ENCODE data around the gene RHEBL1.

GRCh38 chr12:49110464-49111155 is 40.8 kb upstream of the RHEBL1 start, which contains the start of gene LMBR1L:
- TF ChIP-seq ZNF558 (tag by site-specific recombination; IDR thresholded peaks at IDR 0.05) (no peak), ZNF175 (tag by site-specific recombination; IDR thresholded peaks at IDR 0.05) (no peak), CTCF (tag by site-specific recombination; IDR thresholded peaks at IDR 0.05) (peak; percentile 65; the same call in 1 of the 2 replicates), ZNF350 (tag by site-specific recombination; IDR thresholded peaks at IDR 0.05) (no peak), ZNF335 (tag by site-specific recombination; conservative IDR thresholded peaks at IDR 0.05) (peak; percentile 86), PBX3 (CRISPR knock-in tag; IDR thresholded peaks at IDR 0.05) (no peak; the same call in 1 of the 2 replicates), ZBTB10 (tag by site-specific recombination; IDR thresholded peaks at IDR 0.05) (peak; percentile 60), KLF8 (tag by site-specific recombination; IDR thresholded peaks at IDR 0.05) (peak; percentile 8; the same call in 1 of the 2 replicates), REST (tag by site-specific recombination; IDR thresholded peaks at IDR 0.05) (peak; percentile 31; the same call in 1 of the 2 replicates), KLF1 (tag by site-specific recombination; IDR thresholded peaks at IDR 0.05) (no peak; the same call in 1 of the 2 replicates), ZNF266 (tag by site-specific recombination; IDR thresholded peaks at IDR 0.05; ENCODE audit: low read depth) (no peak), ZNF645 (tag by site-specific recombination; IDR thresholded peaks at IDR 0.05) (no peak), TCF7L2 (IDR thresholded peaks at IDR 0.05; ENCODE audit: borderline replicate concordance, low read depth, low read length) (no peak), KLF10 (tag by site-specific recombination; IDR thresholded peaks at IDR 0.05) (0 out of 2 replicates have a peak, but pooled peaks have one; percentile 9)
